Uterus (tissue), 4 donors: ENCODE measurements around the gene SPON1. TPM values are rescaled to one million over a fixed set of nuclear protein-coding genes. Genes with fewer than 3 reads are reported as not detected.
A peak's percentile ranks its signal among the peaks of the same experiment; 100 is the strongest.

Experiments used
- DNase-seq, 2 donors: peaks; one replicate each; pipeline ENCODE4 v3.0.0-alpha.2; 2019 to 2020
- H3K27ac ChIP-seq, 2 donors: fragments of 200-600 bp; sonication (generic); 1 replicate in 1 of 2; 2 replicates in 1 of 2; pipeline ENCODE4 v1.5.1; 2016 to 2018
- H3K27me3 ChIP-seq, 2 donors: fragments of 200-600 bp; sonication (generic); one replicate each; pipeline ENCODE4 v1.5.1; 2018 to 2019; ENCODE audit warnings: control low read depth in 1 of 2
- H3K36me3 ChIP-seq, 2 donors: fragments of 200-600 bp; sonication (generic); one replicate each; pipeline ENCODE4 v1.5.1; 2019; ENCODE audit warnings: control low read depth in 1 of 2
- H3K4me1 ChIP-seq, 2 donors: fragments of 200-600 bp; sonication (generic); one replicate each; pipeline ENCODE4 v1.5.1; 2018 to 2019; ENCODE audit warnings: control low read depth in 1 of 2
- H3K4me3 ChIP-seq, 2 donors: fragments of 200-600 bp; sonication (generic); 1 replicate in 1 of 2; 2 replicates in 1 of 2; pipeline ENCODE4 v1.5.1; 2018 to 2019; ENCODE audit warnings: mild to moderate bottlenecking in 1 of 2
- H3K9me3 ChIP-seq, 2 donors: fragments of 200-600 bp; sonication (generic); one replicate each; pipeline ENCODE4 v1.5.1; 2019; ENCODE audit warnings: control low read depth in 1 of 2
- CTCF ChIP-seq, 4 experiments: fragments of 200-600 bp in 2 of 4; fragments of 450-650 bp in 2 of 4; sonication (generic) in 2 of 4; IDR thresholded peaks; one replicate each; pipeline ENCODE4 v1.5.1; 2016 to 2019; ENCODE audit warnings: antibody characterized with exemption in 4 of 4, mild to moderate bottlenecking in 2 of 4, moderate library complexity in 1 of 4
- POLR2A ChIP-seq, 2 donors: fragments of 450-650 bp; IDR thresholded peaks; one replicate each; pipeline ENCODE4 v1.6.1; 2016; ENCODE audit warnings: antibody characterized with exemption in 2 of 2, mild to moderate bottlenecking in 1 of 2, moderate library complexity in 1 of 2
- intact Hi-C: fragments of 100-400 bp; cut with DNase I; formaldehyde crosslinking; loops from one replicate; pipeline ENCODE4 v1.15.1; 2023; ENCODE audit warnings: low total_unique reads
- total RNA-seq, 4 donors: library from RNA; depleted of rRNA in 3 of 4; stranded (reverse); fragments of >200 nt in 3 of 4; gene quantifications; one replicate each; pipeline versions ENCODE4 v1.1.0 to v1.2.4, GENCODE V29; 2014 to 2023
- donor health status: DM: yes; HTN: yes; CAD: no.

Gene SPON1
- total RNA-seq, 4 donors from 2014 or later, result 18.8 to 139 (median 28.8) TPM

GRCh38 chr11:14185461-14185860 lies 222.9 kb downstream of the SPON1 start:
- H3K27ac ChIP-seq, result peak overlapping the region in 1 of 2 donors; percentile 7
- no peaks in the 10 kb centered on the region for H3K9me3 ChIP-seq
- H3K27me3 ChIP-seq, result no peaks in the 10 kb centered on the region
- H3K4me3 ChIP-seq, result no peak overlapping the region
- intact Hi-C loops, result no loop called here
- no peak for TF ChIP-seq POLR2A (IDR thresholded peaks at IDR 0.05)
- TF ChIP-seq CTCF (IDR thresholded peaks at IDR 0.05), result no peak
- peaks cover 7 to 10% of the 10 kb centered on the region in 2 donors for H3K4me1 ChIP-seq
- DNase-seq, result no peak
- no peaks in the 10 kb centered on the region for H3K36me3 ChIP-seq

- DNase-seq, result no peak
- H3K9me3 ChIP-seq, result no peaks in the 10 kb centered on the region
- H3K4me3 ChIP-seq, result no peak overlapping the region
- no peaks in the 10 kb centered on the region for H3K36me3 ChIP-seq
- peak overlapping the region in 1 of 2 donors; percentile 7 for H3K27ac ChIP-seq
- intact Hi-C loops, result no loop called here
- no peaks in the 10 kb centered on the region for H3K27me3 ChIP-seq
- no peak for TF ChIP-seq POLR2A (IDR thresholded peaks at IDR 0.05)
- no peak for TF ChIP-seq CTCF (IDR thresholded peaks at IDR 0.05)
- H3K4me1 ChIP-seq, result peaks cover 10 to 12% of the 10 kb centered on the region in 2 donors
Observed at GRCh38 chr11:14186046-14186775, 223.7 kb downstream of the SPON1 start.

GRCh38 chr11:14189874-14190273 lies 227.4 kb downstream of the SPON1 start:
- DNase-seq, result peak; percentile 43 to 50
- Histone ChIP-seq H3K27me3 (no peaks in the 10 kb centered on the region), H3K9me3 (no peaks in the 10 kb centered on the region), H3K27ac (peak overlapping the region; percentile 57 to 86), H3K4me1 (peaks cover 10 to 12% of the 10 kb centered on the region in 2 donors), H3K4me3 (no peak overlapping the region), H3K36me3 (no peaks in the 10 kb centered on the region)
- intact Hi-C loops, result no loop called here
- TF ChIP-seq POLR2A (IDR thresholded peaks at IDR 0.05) (no peak), CTCF (IDR thresholded peaks at IDR 0.05) (no peak)

- Histone ChIP-seq H3K4me1 (peaks cover 10 to 12% of the 10 kb centered on the region in 2 donors), H3K27ac (peak overlapping the region; percentile 57 to 86), H3K27me3 (no peaks in the 10 kb centered on the region), H3K36me3 (no peaks in the 10 kb centered on the region), H3K4me3 (no peak overlapping the region), H3K9me3 (no peaks in the 10 kb centered on the region)
- peak in 1 of 4 experiments; percentile 20 for TF ChIP-seq CTCF (IDR thresholded peaks at IDR 0.05)
- no peak for TF ChIP-seq POLR2A (IDR thresholded peaks at IDR 0.05)
- no peak for DNase-seq
- intact Hi-C loops, result no loop called here
Observed at GRCh38 chr11:14190992-14191778, 228.7 kb downstream of the SPON1 start.

- TF ChIP-seq CTCF (IDR thresholded peaks at IDR 0.05), result no peak
- TF ChIP-seq POLR2A (IDR thresholded peaks at IDR 0.05), result no peak
- no peaks in the 10 kb centered on the region for H3K36me3 ChIP-seq
- no peak for DNase-seq
- no peak overlapping the region for H3K27ac ChIP-seq
- H3K9me3 ChIP-seq, result no peaks in the 10 kb centered on the region
- intact Hi-C loops, result no loop called here
- H3K27me3 ChIP-seq, result no peaks in the 10 kb centered on the region
- no peak overlapping the region for H3K4me3 ChIP-seq
- H3K4me1 ChIP-seq, result peaks cover 10 to 12% of the 10 kb centered on the region in 2 donors
Observed at GRCh38 chr11:14193644-14194043, 231.1 kb downstream of the SPON1 start.
